Transverse colon (tissue), 4 donors: Measurements from ENCODE around the gene INPP5B. TPM values are rescaled to one million over a fixed set of nuclear protein-coding genes. Genes with fewer than 3 reads are reported as not detected.

Experiments
- DNase-seq: peaks from one replicate; pipeline ENCODE4 v3.0.0-alpha.2; 2019
- H3K27ac ChIP-seq, 4 donors: fragments of 200-600 bp; sonication (generic); 2 replicates each; pipeline ENCODE4 v1.5.1; 2016 to 2018; ENCODE audit warnings: inconsistent platforms in 4 of 4
- H3K27me3 ChIP-seq: fragments of 200-600 bp; sonication (generic); 2 replicates; pipeline ENCODE4 v1.5.1; 2017; ENCODE audit warnings: inconsistent platforms
- H3K36me3 ChIP-seq, 4 donors: fragments of 200-600 bp; sonication (generic); 2 replicates each; pipeline ENCODE4 v1.5.1; 2017 to 2019; ENCODE audit warnings: inconsistent platforms in 4 of 4
- H3K4me1 ChIP-seq, 4 donors: fragments of 200-600 bp; sonication (generic); 2 replicates each; pipeline ENCODE4 v1.5.1; 2017 to 2020; ENCODE audit warnings: inconsistent platforms in 4 of 4
- H3K4me3 ChIP-seq, 4 donors: fragments of 200-600 bp; sonication (generic); 1 replicate in 1 of 4; 2 replicates in 3 of 4; pipeline versions ENCODE4 v1.5.1 to v1.6.1; 2017 to 2019; ENCODE audit warnings: inconsistent platforms in 4 of 4
- H3K9me3 ChIP-seq, 2 donors: fragments of 200-600 bp; sonication (generic); 2 replicates each; pipeline ENCODE4 v1.5.1; 2017 to 2019; ENCODE audit warnings: inconsistent platforms in 2 of 2
- CTCF ChIP-seq, 5 experiments: fragments of 200-600 bp in 3 of 5; fragments of 450-650 bp in 2 of 5; sonication (generic) in 3 of 5; IDR thresholded peaks; 1 replicate in 2 of 5; 2 replicates in 3 of 5; pipeline ENCODE4 v1.5.1; 2016 to 2017; ENCODE audit warnings: antibody characterized with exemption in 5 of 5, inconsistent platforms in 3 of 5, mild to moderate bottlenecking in 2 of 5, moderate library complexity in 1 of 5
- EP300 ChIP-seq: sonication (generic); formaldehyde crosslinking; IDR thresholded peaks from one replicate; pipeline ENCODE4 v1.6.1; 2017; ENCODE audit warnings: antibody characterized with exemption, low read depth
- POLR2A ChIP-seq: fragments of 450-650 bp; IDR thresholded peaks from one replicate; pipeline ENCODE4 v1.6.1; 2016; ENCODE audit warnings: antibody characterized with exemption, mild to moderate bottlenecking, moderate library complexity
- POLR2AphosphoS5 ChIP-seq, 3 donors: sonication (generic); formaldehyde crosslinking; IDR thresholded peaks; one replicate each; pipeline ENCODE4 v1.6.1; 2016; ENCODE audit warnings: antibody characterized with exemption in 3 of 3
- WGBS, 2 donors: methylation state at CpG; one replicate each; pipeline ENCODE4 v1.1.5; 2018; ENCODE audit warnings: low coverage in 1 of 2; 5-methylcytosine and 5-hydroxymethylcytosine counted together
- in situ Hi-C, 4 donors: fragments of 200-750 bp; cut with MboI; loops; one replicate each; pipeline versions ENCODE4 v1.15.0 to v1.15.1; 2017; ENCODE audit warnings: low sequenced_read_pairs in 3 of 4, low pct_ligation_motif_present in 1 of 4, low pct_unique_long_range_greater_than_20kb in 1 of 4
- intact Hi-C: fragments of 100-400 bp; cut with DNase I; formaldehyde crosslinking; loops from one replicate; pipeline ENCODE4 v1.15.1; 2023; ENCODE audit warnings: low total_unique reads
- total RNA-seq, 4 donors: library from RNA; depleted of rRNA; stranded (reverse); fragments of >200 nt; gene quantifications; one replicate each; pipeline ENCODE4 v1.1.0, GENCODE V29; 2016

The INPP5B gene
- total RNA-seq = 10 to 100 TPM; 32.6 to 43.6 (median 39.1) TPM

- no peaks in the 10 kb centered on the region for H3K27me3 ChIP-seq
- H3K27ac ChIP-seq = peak within 1 kb of the TSS; percentile 83 to 91 (median 90)
- intact Hi-C loops = no loop called here
- in situ Hi-C loops = no loop called here
- TF ChIP-seq POLR2AphosphoS5 (IDR thresholded peaks at IDR 0.05) (peak; percentile 66 to 77 (median 75)), POLR2A (no peak), CTCF (IDR thresholded peaks at IDR 0.05) (peak in 4 of 5 experiments; percentile 10 to 47 (median 18)), EP300 (no peak)
- H3K4me3 ChIP-seq = peak within 1 kb of the TSS; percentile 64 to 78 (median 70)
- peak; percentile 92 for DNase-seq
- peaks cover 0 to 10% (median 4%) of the 10 kb centered on the region in 4 donors for H3K36me3 ChIP-seq
- WGBS, 2 donors = 3% methylated on average over 10 of the region's 11 CpGs; no CpG with 5 or more reads in 1 of the 2 donors
- no peaks in the 10 kb centered on the region for H3K9me3 ChIP-seq
- H3K4me1 ChIP-seq = peaks cover 8 to 27% (median 14%) of the 10 kb centered on the region in 4 donors
These were observed at the start of gene INPP5B for GRCh38 chr1:37946703-37947360. Gene INPP5B, minus strand, starts transcription at chr1:37947053. Its CDS starts 745 bp downstream, at chr1:37946308.

DNA sequence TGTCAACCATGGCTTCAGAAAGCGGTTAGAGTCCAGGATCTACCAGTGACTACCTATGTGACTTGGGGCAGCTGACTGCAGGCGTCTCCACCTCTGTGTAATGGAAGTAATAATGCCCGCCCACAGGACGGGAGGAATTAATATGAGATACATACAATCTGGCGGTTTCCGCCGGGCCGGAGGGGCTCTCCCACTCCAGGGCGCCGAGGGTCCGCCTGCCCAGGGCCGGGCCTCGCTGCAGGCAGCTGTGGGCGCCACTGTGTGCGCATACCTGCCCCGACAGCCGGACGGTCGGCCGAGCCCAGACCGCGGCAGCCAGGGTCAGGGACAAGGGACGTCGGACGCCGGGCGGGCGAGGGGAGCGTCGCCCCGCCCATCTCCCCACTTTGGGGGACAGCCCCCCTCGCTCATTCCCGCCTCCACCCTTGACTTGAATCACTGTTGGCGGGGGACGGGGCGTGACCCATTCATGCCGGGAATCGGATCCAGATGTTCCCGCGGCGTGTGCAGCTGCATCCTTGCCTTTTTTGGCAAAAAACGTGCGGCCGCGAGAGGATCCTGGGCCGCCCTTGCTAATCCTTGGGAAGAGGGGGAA, 49.0 kb upstream of the INPP5B start:
- Histone ChIP-seq H3K9me3 (no peaks in the 10 kb centered on the region), H3K36me3 (no peaks in the 10 kb centered on the region), H3K27ac (peak overlapping the region; percentile 82 to 94 (median 90)), H3K4me3 (peak overlapping the region; percentile 39 to 53 (median 47)), H3K4me1 (peaks cover 22 to 49% (median 38%) of the 10 kb centered on the region in 4 donors), H3K27me3 (peaks cover 7% of the 10 kb centered on the region)
- peak; percentile 64 for TF ChIP-seq EP300
- no peak for TF ChIP-seq CTCF (IDR thresholded peaks at IDR 0.05)
- peak; percentile 74 to 75 (median 74) for TF ChIP-seq POLR2AphosphoS5 (IDR thresholded peaks at IDR 0.05)
- no peak for TF ChIP-seq POLR2A
- 23 to 32% methylated on average over 3 to 46 of the region's 46 CpGs for WGBS, 2 donors
- peak; percentile 74 for DNase-seq
- in situ Hi-C loops (no loop called here), intact Hi-C loops (loop anchor here (1.0 kb wide), 1 partner anchor 17 kb away; no protein-coding TSS in a partner anchor)

DNA sequence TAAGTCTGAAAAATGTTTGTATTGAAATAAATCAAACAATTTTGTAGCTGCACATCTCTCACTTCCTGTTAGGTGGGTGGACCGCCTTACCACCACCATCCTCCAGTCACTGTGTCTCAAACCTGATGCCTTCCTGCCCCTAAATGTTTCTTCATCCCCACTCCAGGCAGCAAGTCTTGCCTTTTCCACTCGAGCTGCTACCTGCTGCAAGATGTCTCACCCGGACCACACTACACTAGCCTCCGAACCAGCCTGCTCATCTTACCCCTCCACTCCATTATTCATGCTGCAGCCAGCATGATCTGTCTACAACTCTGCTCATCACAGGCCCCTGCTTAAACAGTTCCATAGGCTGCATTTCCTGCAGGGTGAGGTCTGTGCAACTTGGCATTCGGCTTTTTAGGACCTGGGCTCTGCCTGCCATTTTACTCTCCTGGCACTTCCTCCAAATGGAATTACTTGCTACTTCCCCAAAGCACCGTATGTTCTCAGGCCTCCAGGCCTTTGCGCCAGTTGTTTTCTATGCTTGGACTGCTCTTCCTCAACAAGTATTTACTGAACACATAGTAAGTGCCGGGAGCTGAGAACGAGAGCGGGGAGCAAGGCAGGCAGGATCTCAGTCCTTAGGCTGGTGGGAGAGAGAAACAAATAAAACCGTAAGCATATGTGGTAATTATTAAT, 48.2 kb upstream of the INPP5B start:
- Histone ChIP-seq H3K4me3 (peak overlapping the region in 3 of 4 donors; percentile 39 to 53 (median 46)), H3K36me3 (no peaks in the 10 kb centered on the region), H3K27me3 (peaks cover 7% of the 10 kb centered on the region), H3K27ac (peak overlapping the region; percentile 82 to 94 (median 90)), H3K4me1 (peaks cover 19 to 47% (median 31%) of the 10 kb centered on the region in 4 donors), H3K9me3 (no peaks in the 10 kb centered on the region)
- intact Hi-C loops = loop anchor here (1.0 kb wide), 1 partner anchor 18 kb away; no protein-coding TSS in a partner anchor
- TF ChIP-seq CTCF (IDR thresholded peaks at IDR 0.05) = no peak
- no peak for TF ChIP-seq POLR2AphosphoS5 (IDR thresholded peaks at IDR 0.05)
- no peak for TF ChIP-seq POLR2A
- TF ChIP-seq EP300 = no peak
- 58 to 59% methylated on average over 3 to 11 of the region's 11 CpGs for WGBS, 2 donors
- no peak for DNase-seq
- in situ Hi-C loops = no loop called here
